Fibroblast of villous mesenchyme (primary cell): ENCODE measurements around the gene HSD11B2. TPM values are rescaled to one million over a fixed set of nuclear protein-coding genes. Genes with fewer than 3 reads are reported as not detected.
A peak's percentile ranks its signal among the peaks of the same experiment; 100 is the strongest.
"Not testable (repeated sequence)": the region's sequence is repeated elsewhere in the genome, so short reads cannot be mapped to it uniquely, and the experiment has no call there.

Experiments used
- DNase-seq: peaks from one replicate; pipeline ENCODE4 v3.0.0-alpha.2; 2010; ENCODE audit warnings: low read depth
- H3K4me3 ChIP-seq: 2 replicates; pipeline ENCODE4 v1.5.1; 2011; ENCODE audit warnings: low read depth, mild to moderate bottlenecking, low read length
- total RNA-seq: library from RNA; depleted of rRNA; stranded (reverse); fragments of >200 nt; gene quantifications from 2 replicates; pipeline ENCODE4 v1.2.3, GENCODE V29; 2012
- TF ChIP-seq, protein P1 (sequence below): IDR thresholded peaks from 2 replicates; pipeline ENCODE4 v1.5.1; 2012; ENCODE audit warnings: low read depth, mild to moderate bottlenecking, low read length; ENCODE audit not compliant: insufficient read depth

The HSD11B2 gene
- total RNA-seq, 1 donor: not detected

DNA sequence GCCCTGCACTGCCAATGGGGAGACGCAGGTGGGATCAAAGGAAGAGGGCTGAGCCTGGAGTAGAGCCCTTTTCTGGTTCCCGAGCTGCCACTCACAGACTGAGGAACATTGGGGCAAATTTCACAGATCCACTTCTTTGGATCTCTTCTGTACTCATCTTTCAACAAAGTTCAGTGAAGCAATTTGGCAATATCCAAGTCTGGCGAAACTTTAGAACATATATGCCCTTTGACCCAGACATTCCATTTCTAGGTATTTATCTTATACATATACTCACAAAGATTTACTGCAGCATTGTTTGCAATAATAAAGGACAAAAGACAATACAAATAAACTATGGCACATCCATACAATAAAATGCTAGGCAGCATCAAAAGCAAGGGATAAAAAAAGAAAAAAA is 19.6 kb upstream of the HSD11B2 start:
- TF ChIP-seq, protein P1, sequence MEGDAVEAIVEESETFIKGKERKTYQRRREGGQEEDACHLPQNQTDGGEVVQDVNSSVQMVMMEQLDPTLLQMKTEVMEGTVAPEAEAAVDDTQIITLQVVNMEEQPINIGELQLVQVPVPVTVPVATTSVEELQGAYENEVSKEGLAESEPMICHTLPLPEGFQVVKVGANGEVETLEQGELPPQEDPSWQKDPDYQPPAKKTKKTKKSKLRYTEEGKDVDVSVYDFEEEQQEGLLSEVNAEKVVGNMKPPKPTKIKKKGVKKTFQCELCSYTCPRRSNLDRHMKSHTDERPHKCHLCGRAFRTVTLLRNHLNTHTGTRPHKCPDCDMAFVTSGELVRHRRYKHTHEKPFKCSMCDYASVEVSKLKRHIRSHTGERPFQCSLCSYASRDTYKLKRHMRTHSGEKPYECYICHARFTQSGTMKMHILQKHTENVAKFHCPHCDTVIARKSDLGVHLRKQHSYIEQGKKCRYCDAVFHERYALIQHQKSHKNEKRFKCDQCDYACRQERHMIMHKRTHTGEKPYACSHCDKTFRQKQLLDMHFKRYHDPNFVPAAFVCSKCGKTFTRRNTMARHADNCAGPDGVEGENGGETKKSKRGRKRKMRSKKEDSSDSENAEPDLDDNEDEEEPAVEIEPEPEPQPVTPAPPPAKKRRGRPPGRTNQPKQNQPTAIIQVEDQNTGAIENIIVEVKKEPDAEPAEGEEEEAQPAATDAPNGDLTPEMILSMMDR: no peak
- DNase-seq: no peak
- no peak overlapping the region for H3K4me3 ChIP-seq

DNA sequence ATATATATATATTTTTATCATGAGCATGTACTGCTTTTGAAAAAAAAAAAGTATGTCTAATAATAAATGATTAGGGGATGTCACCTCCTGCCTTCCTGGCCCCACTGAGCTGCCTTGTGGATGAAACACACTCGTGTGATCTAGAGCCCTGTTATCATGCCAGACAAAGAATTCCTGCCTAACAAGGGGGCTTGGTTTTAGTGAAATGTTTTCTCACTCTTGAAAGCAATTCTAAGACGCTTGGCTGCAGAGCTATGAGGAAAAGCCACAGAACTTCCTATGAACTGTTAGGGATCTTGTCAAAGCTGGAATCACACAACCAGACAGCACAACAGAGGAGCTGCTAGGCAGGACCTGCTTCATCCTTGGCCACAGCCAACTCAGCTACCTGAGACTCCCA is 18.6 kb upstream of the HSD11B2 start:
- no peak overlapping the region for H3K4me3 ChIP-seq
- TF ChIP-seq, protein P1: no peak
- no peak for DNase-seq

DNA sequence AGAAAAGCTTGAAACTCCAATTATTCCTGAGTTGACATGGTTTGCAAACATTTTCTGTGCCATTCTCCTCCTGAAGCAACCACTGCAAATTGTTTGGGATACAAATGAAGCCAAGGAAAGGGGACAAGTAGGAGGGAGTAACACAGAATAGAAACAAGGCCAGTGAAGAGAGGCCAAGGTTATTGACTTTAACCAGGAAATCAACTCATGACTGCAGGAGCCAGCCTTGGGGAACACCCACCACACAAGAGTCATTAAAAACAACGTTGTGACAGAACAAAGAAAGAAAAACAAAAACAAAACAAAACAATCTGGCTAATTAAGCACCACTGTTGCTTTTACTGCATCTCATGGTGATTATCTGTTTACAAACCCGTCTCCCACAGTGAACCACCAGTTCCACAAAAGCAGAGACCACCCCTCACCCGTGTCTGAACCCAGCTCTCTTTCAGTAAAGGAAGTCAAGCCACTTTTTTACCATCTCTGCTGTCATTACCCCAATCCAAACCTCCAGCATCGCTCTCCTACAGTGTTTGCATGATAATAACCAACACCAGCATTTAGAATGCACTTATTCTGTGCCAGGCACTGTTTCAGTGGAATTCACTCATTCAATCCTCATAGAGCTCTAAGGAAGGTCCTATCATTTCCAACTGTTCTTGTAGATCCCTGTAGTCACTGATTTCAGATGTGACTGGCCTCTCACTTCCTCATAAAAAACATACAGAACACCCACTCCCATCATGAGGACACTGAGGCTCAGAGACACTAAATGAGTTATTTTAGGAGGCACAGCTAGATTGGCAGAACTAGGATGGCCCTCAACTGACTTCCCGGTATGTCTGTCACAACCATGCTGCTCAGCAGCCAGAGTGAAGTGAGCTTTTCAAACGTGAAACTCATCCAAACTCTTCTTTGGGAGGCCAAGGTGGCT is 16.7 kb upstream of the HSD11B2 start:
- TF ChIP-seq, protein P1: no peak
- DNase-seq: peak; percentile 49
- H3K4me3 ChIP-seq: no peak overlapping the region

DNA sequence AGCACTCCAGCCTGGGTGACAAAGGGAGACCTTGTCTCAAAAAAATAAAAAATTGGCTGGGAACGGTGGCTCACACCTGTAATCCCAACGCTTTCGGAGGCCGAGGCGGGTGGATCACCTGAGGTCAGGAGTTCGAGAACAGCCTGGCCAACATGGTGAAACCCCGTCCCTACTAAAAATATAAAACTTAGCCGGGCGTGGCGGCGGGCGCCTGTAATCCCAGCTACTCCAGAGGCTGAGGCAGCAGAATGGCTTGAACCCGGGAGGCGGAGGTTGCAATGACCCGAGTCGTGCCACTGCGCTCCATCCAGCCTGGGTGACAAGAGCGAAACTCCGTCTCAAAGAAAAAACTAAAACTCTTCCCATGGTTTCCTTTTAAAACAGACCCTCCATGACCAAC is 15.5 kb upstream of the HSD11B2 start:
- H3K4me3 ChIP-seq: peak overlapping the region; percentile 78
- not testable (repeated sequence) for DNase-seq

DNA sequence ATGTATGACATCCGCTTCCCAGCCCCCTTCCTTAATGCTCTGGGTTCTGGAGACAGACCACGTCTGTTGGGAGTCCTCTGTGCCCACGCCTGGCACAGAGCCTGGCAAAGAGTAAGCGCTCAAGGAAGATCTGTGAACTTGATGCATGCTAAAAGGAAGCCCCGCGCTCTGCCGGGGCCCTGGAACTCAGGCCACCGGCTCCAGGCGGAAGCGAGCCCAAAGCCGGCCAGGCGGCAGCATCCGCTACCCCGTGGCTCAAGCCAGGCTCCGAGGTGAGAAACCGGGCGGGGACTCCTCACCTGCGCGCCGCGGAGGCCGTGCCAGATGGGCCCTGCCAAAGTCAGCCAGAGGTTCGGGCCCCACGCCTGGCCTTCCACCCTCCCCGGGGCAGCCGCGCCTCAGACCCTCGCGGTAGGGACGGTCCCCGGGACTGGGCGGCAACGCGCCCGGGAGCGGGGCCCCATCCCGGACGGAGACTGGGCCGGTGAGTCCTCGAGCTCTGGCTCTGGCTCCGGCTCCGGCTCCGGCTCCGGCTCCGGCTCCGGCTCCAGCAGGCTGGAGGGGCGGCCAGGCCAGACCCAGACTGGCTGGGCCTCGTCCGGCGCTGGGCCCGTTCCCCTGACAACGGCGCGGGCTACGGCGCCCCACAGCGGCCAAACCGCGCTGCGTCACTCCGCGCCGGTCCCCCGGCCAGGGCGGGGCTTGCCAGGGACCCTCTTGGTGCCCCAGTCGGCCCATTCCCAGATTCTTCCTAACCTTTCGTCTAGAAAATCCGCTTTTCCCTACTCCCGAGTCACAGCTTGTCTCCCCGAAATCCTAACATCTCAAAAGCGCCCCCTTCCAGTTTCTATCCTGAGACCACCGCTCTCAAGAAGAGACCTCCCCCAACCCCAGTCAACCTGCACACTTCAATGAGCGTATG is 14.8 kb upstream of the HSD11B2 start, which contains the start of gene ZDHHC1:
Gene ZDHHC1 (minus strand): TSS at position 606 of the 922 bp plus-strand sequence. CDS start 8,702 bp downstream, outside the sequence.
- DNase-seq: peak; percentile 62
- H3K4me3 ChIP-seq: peak within 1 kb of the TSS; percentile 78
- TF ChIP-seq, protein P1: peak; percentile 20

DNA sequence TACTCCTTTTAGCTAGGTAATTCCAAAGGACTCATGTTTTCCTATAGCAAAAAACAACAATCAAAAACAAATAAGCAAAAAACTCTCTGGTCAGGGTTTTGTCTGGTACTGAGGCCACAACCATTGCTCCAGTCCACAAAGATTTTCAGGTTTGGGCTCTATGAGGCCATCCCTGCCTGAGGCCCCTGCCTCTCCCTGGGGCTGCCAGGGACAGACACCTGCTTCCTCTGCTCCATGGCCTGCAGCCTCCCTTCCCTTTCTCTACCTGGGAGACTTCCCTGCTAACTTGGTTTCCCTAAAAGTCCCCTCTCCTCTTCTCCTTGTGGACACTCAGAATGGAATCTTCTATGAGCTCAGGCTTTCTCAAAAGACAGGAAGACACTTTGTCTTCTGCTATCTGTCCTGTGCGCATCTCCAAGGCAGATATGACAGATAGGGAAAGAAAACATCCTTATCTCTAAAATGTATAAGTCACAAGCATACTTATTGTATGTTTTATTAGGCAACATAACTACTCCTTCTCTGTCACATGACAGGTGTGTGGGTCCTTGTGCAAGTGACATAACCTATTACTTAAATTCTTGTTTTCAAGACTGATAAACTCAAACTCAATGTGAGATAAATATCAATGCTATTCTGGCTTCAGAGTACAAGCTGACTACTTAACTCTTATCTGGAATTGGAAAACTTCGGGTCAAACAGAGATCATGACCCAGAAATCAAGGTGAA is 13.4 kb upstream of the HSD11B2 start:
- DNase-seq: no peak
- no peak overlapping the region for H3K4me3 ChIP-seq
- TF ChIP-seq, protein P1: no peak
